Neuronal stem cell (in vitro differentiated cells): ENCODE results near the gene HNRNPK.

Experiments used
- DNase-seq: peaks from one replicate; pipeline ENCODE4 v3.0.0-alpha.2; 2013; ENCODE audit warnings: low spot score
- H2AFZ ChIP-seq: one replicate; pipeline ENCODE4 v1.6.1; 2013; ENCODE audit warnings: mild to moderate bottlenecking, low read length, inconsistent platforms
- H2AK5ac ChIP-seq: 2 replicates; pipeline ENCODE4 v1.6.1; 2013; ENCODE audit warnings: low read depth, mild to moderate bottlenecking, inconsistent platforms, low read length, moderate library complexity, mixed read lengths
- H2BK120ac ChIP-seq: 2 replicates; pipeline ENCODE4 v1.6.1; 2013; ENCODE audit warnings: low read depth, mild to moderate bottlenecking, inconsistent platforms, low read length, moderate library complexity, mixed read lengths
- H2BK12ac ChIP-seq: one replicate; pipeline ENCODE4 v1.6.1; 2013; ENCODE audit warnings: low read length, inconsistent platforms
- H2BK15ac ChIP-seq: 2 replicates; pipeline ENCODE4 v1.6.1; 2013; ENCODE audit warnings: mild to moderate bottlenecking, low read length, inconsistent platforms, mixed read lengths
- H2BK5ac ChIP-seq: one replicate; pipeline ENCODE4 v1.6.1; 2013; ENCODE audit warnings: inconsistent platforms, mild to moderate bottlenecking, low read length, moderate library complexity
- H3K14ac ChIP-seq: one replicate; pipeline ENCODE4 v1.6.1; 2013; ENCODE audit warnings: low read length, inconsistent platforms
- H3K18ac ChIP-seq: 2 replicates; pipeline ENCODE4 v1.6.1; 2013; ENCODE audit warnings: low read length, inconsistent platforms
- H3K23ac ChIP-seq: 2 replicates; pipeline ENCODE4 v1.6.1; 2013; ENCODE audit warnings: low read depth, mild to moderate bottlenecking, mixed read lengths, low read length, inconsistent platforms; ENCODE audit not compliant: poor library complexity
- H3K27ac ChIP-seq: replicated peaks from 3 replicates; pipeline ENCODE4 v1.5.1; 2013; ENCODE audit warnings: low read length, inconsistent platforms
- H3K27me3 ChIP-seq, 3 experiments: 2 replicates each; pipeline ENCODE4 v1.6.1; 2013; ENCODE audit warnings: low read length in 3 of 3, mild to moderate bottlenecking in 2 of 3, inconsistent platforms in 1 of 3, low read depth in 1 of 3, mixed read lengths in 1 of 3, moderate library complexity in 1 of 3; ENCODE audit not compliant: control insufficient read depth in 3 of 3, insufficient read depth in 3 of 3
- H3K36me3 ChIP-seq, 2 donors: replicated peaks in 1 of 2; 2 replicates each; pipeline ENCODE4 v1.6.1; 2013; ENCODE audit warnings: low read length in 2 of 2; ENCODE audit not compliant: control insufficient read depth in 2 of 2, insufficient read depth in 2 of 2
- H3K4ac ChIP-seq: 2 replicates; pipeline ENCODE4 v1.6.1; 2013; ENCODE audit warnings: inconsistent platforms, mild to moderate bottlenecking, low read length, moderate library complexity
- H3K4me1 ChIP-seq, 2 donors: 1 replicate in 1 of 2; 2 replicates in 1 of 2; pipeline ENCODE4 v1.6.1; 2013; ENCODE audit warnings: low read length in 2 of 2, low read depth in 1 of 2; ENCODE audit not compliant: control insufficient read depth in 2 of 2, insufficient read depth in 1 of 2
- H3K4me2 ChIP-seq: one replicate; pipeline ENCODE4 v1.6.1; 2013; ENCODE audit warnings: mild to moderate bottlenecking, low read length, inconsistent platforms; ENCODE audit not compliant: insufficient read depth, poor library complexity, severe bottlenecking
- H3K4me3 ChIP-seq, 2 donors: 2 replicates each; pipeline ENCODE4 v1.5.1; 2013; ENCODE audit warnings: low read length in 2 of 2, mild to moderate bottlenecking in 2 of 2, inconsistent platforms in 1 of 2, moderate library complexity in 1 of 2
- H3K79me1 ChIP-seq: one replicate; pipeline ENCODE4 v1.6.1; 2013; ENCODE audit warnings: low read depth, mild to moderate bottlenecking, inconsistent platforms, low read length, moderate library complexity
- H3K9ac ChIP-seq: one replicate; pipeline ENCODE4 v1.6.1; 2013; ENCODE audit warnings: mild to moderate bottlenecking, low read depth, low read length, inconsistent platforms; ENCODE audit not compliant: poor library complexity
- H3K9me3 ChIP-seq, 2 donors: replicated peaks in 1 of 2; 2 replicates each; pipeline versions ENCODE3 to v1.6.1; 2013; ENCODE audit warnings: low read length in 2 of 2, mild to moderate bottlenecking in 2 of 2, inconsistent platforms in 1 of 2, low read depth in 1 of 2, mixed read lengths in 1 of 2, moderate library complexity in 1 of 2; ENCODE audit not compliant: control insufficient read depth in 2 of 2, insufficient read depth in 1 of 2
- H4K8ac ChIP-seq: one replicate; pipeline ENCODE4 v1.6.1; 2013; ENCODE audit warnings: low read depth, mild to moderate bottlenecking, inconsistent platforms, low read length, moderate library complexity
- H4K91ac ChIP-seq: one replicate; pipeline ENCODE4 v1.6.1; 2013; ENCODE audit warnings: low read length, low read depth, mild to moderate bottlenecking, inconsistent platforms; ENCODE audit not compliant: poor library complexity
- WGBS, 2 donors: extraction: QIAGEN DNeasy Blood & Tissue Kit; methylation state at CpG; one replicate each; pipeline ENCODE4 v1.1.7; 2013; ENCODE audit warnings: missing lambda C conversion rate in 2 of 2, mixed read lengths in 1 of 2; ENCODE audit not compliant: insufficient read length in 2 of 2, insufficient replicate concordance in 1 of 2; ENCODE audit errors: extremely low coverage in 2 of 2; 5-methylcytosine and 5-hydroxymethylcytosine counted together

HNRNPK gene

DNA sequence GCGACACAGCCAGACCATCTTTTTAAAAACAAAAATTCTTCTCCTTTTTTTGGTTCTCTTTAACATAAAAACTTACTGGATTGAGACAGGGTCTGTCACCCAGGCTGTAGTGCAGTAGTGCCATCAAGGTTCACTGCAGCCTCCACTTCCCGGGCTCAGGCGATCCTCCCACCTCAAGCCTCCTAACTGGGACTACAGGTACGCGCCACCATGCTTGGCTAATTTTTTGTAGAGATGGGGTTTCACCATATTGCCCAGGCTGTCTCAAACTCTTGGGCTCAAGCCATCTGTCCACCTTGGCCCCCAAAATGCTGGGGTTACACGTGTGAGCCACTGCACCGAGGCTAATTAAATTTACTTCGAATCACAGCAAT is 13.8 kb downstream of the HNRNPK start:
- peaks cover 3 to 53% of the 10 kb centered on the region in 2 donors for H3K36me3 ChIP-seq
- H3K9ac ChIP-seq: no peak overlapping the region
- no peak overlapping the region for H2BK15ac ChIP-seq
- DNase-seq: no peak
- H2BK5ac ChIP-seq: no peak overlapping the region
- H4K91ac ChIP-seq: no peak overlapping the region
- H3K4ac ChIP-seq: no peak overlapping the region
- H2BK120ac ChIP-seq: no peak overlapping the region
- no peak overlapping the region for H3K18ac ChIP-seq
- H2AK5ac ChIP-seq: no peak overlapping the region
- H3K23ac ChIP-seq: no peak overlapping the region
- no peak overlapping the region for H2BK12ac ChIP-seq
- H3K27me3 ChIP-seq: peaks cover 0 to 1% (median 0%) of the 10 kb centered on the region in 3 experiments
- no peak overlapping the region for H3K4me2 ChIP-seq
- no peak overlapping the region for H2AFZ ChIP-seq
- no peak overlapping the region for H4K8ac ChIP-seq
- H3K14ac ChIP-seq: no peak overlapping the region
- no peaks in the 10 kb centered on the region for H3K4me1 ChIP-seq
- no CpG with 5 or more reads among the region's 8 CpGs for WGBS, 2 donors
- H3K79me1 ChIP-seq: no peaks in the 10 kb centered on the region
- H3K9me3 ChIP-seq: no peaks in the 10 kb centered on the region
- peak overlapping the region; percentile 5 for H3K27ac ChIP-seq
- no peak overlapping the region for H3K4me3 ChIP-seq

DNA sequence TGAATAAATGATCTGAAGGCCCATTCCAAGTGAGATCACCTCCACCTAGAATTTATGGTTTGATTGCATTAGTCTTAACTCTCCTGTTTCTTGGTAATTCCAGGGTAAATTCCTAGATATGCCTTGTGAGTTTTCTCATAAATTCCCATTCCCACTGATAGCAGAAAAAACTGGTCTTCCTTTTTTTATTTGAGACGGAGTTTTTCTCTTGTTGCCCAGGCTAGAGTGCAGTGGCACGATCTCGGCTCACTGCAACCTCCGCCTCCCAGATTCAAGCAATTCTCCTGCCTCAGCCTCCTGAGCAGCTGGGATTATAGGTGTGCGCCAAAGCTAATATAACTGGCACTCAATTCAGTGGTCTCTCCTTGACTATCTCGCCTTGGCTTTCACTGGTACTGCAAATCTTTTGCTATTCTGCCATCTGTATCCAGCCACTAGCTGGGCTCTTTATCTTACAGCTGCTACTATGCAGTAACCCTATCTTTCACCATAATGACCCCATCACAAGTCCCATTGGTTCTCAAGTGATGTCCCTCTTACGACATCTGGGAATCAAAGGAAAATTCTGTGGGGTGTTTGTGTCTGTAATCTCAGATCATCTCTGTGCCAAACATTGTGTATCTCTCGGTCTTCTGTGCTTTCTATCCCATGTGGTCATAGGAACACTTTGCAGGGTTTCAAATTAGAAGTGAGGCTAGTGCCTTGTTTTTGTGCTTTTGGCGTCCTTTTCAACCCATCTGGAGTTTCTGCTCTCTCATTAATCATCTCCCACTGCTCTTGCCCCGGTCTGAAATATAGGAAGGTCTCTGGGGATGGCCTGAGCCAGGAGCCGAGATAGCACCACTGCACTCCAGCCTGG is 14.4 kb downstream of the HNRNPK start:
- no peak overlapping the region for H2BK120ac ChIP-seq
- no peak overlapping the region for H3K4me3 ChIP-seq
- no peak overlapping the region for H3K14ac ChIP-seq
- H2AFZ ChIP-seq: no peak overlapping the region
- H3K9me3 ChIP-seq: no peaks in the 10 kb centered on the region
- H2BK15ac ChIP-seq: no peak overlapping the region
- no peak overlapping the region for H3K4me2 ChIP-seq
- H3K27me3 ChIP-seq: peaks cover 0 to 1% (median 0%) of the 10 kb centered on the region in 3 experiments
- whole genome bisulfite sequencing, 2 donors: no CpG with 5 or more reads among the region's 11 CpGs
- peaks cover 3 to 47% of the 10 kb centered on the region in 2 donors for H3K36me3 ChIP-seq
- H3K18ac ChIP-seq: no peak overlapping the region
- no peak overlapping the region for H2AK5ac ChIP-seq
- no peaks in the 10 kb centered on the region for H3K4me1 ChIP-seq
- no peaks in the 10 kb centered on the region for H3K79me1 ChIP-seq
- H3K27ac ChIP-seq: peak overlapping the region; percentile 44
- no peak for DNase-seq
- H2BK5ac ChIP-seq: no peak overlapping the region
- H4K91ac ChIP-seq: no peak overlapping the region
- H3K23ac ChIP-seq: no peak overlapping the region
- no peak overlapping the region for H4K8ac ChIP-seq
- H3K9ac ChIP-seq: no peak overlapping the region
- no peak overlapping the region for H2BK12ac ChIP-seq
- H3K4ac ChIP-seq: no peak overlapping the region

DNA sequence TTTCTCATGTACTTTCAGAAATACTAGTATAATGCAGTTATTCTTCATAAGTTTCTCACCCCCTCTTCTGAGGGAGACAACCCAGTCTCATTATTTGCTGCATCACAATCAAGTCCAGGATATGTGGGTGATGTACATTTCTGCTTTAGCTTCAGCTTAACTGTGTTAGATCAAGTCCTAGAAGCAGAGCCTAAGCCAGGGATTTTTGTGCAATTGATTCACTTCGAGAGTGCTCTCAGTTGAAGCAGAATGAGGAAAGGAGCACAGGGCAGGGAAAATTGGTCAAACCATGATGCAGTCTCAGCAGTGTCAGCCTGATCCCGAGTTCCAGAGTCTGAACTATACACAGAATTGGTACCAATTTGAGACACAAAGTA is 15.1 kb downstream of the HNRNPK start:
- Histone ChIP-seq H3K18ac (no peak overlapping the region), H2BK5ac (no peak overlapping the region), H3K27me3 (peaks cover 0 to 1% (median 0%) of the 10 kb centered on the region in 3 experiments), H3K36me3 (peaks cover 3 to 41% of the 10 kb centered on the region in 2 donors), H3K9me3 (no peaks in the 10 kb centered on the region), H3K27ac (peak overlapping the region; percentile 14), H3K23ac (no peak overlapping the region), H3K14ac (no peak overlapping the region), H4K8ac (no peak overlapping the region), H3K9ac (no peak overlapping the region), H2BK120ac (no peak overlapping the region), H3K4me1 (no peaks in the 10 kb centered on the region), H2BK15ac (no peak overlapping the region), H2AFZ (no peak overlapping the region), H3K4me2 (no peak overlapping the region), H2BK12ac (no peak overlapping the region), H4K91ac (no peak overlapping the region), H2AK5ac (no peak overlapping the region), H3K4me3 (no peak overlapping the region), H3K4ac (no peak overlapping the region), H3K79me1 (no peaks in the 10 kb centered on the region)
- WGBS, 2 donors: no CpG with 5 or more reads among the region's 2 CpGs
- DNase-seq: no peak

DNA sequence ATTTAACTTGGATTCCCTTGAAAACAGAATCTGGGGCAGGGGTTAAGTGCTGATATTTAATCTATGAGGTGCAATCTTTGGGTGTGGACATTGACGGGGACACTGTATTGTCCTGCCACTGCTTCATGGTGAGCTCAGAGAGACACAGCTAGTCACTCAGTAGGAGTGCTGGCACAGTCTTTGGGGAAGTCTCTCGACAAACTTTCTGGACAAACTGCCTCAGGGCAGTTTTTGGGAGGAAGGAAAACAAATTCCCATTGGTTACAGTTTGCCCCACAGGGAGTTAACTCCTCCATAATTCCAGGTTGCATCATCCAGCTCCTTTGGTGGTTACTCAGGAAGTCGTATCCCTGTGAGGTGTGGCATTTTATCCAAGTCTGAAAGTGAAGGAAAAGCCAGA is 17.9 kb downstream of the HNRNPK start:
- Histone ChIP-seq H2AFZ (no peak overlapping the region), H4K91ac (no peak overlapping the region), H3K18ac (no peak overlapping the region), H3K23ac (no peak overlapping the region), H3K79me1 (no peaks in the 10 kb centered on the region), H3K4me2 (no peak overlapping the region), H3K36me3 (peaks cover 0 to 13% of the 10 kb centered on the region in 2 donors), H2BK15ac (no peak overlapping the region), H3K4me3 (no peak overlapping the region), H2BK5ac (no peak overlapping the region), H3K9me3 (no peaks in the 10 kb centered on the region), H2AK5ac (no peak overlapping the region), H4K8ac (no peak overlapping the region), H3K4ac (no peak overlapping the region), H3K27ac (no peak overlapping the region), H3K27me3 (peaks cover 0 to 4% (median 1%) of the 10 kb centered on the region in 3 experiments), H3K14ac (no peak overlapping the region), H2BK120ac (no peak overlapping the region), H3K4me1 (no peaks in the 10 kb centered on the region), H2BK12ac (no peak overlapping the region), H3K9ac (no peak overlapping the region)
- whole genome bisulfite sequencing, 2 donors: no CpG with 5 or more reads among the region's 3 CpGs
- DNase-seq: no peak
